Dermis microvascular lymphatic vessel endothelial cell (primary cell): ENCODE data around the gene LRRC2. TPM values are rescaled to one million over a fixed set of nuclear protein-coding genes. Genes with fewer than 3 reads are reported as not detected.
A peak's percentile ranks its signal among the peaks of the same experiment; 100 is the strongest.
"Not testable (repeated sequence)": the region's sequence is repeated elsewhere in the genome, so short reads cannot be mapped to it uniquely, and the experiment has no call there.

Experiments used
- DNase-seq, 2 donors: peaks; one replicate each; pipeline versions ENCODE4 v3.0.0 to v3.0.0-alpha.2; 2010; ENCODE audit warnings: low read depth in 2 of 2
- total RNA-seq: library from RNA; depleted of rRNA; stranded (reverse); fragments of >200 nt; gene quantifications from 2 replicates; pipeline ENCODE4 v1.2.1, GENCODE V29; 2014

The LRRC2 gene
- total RNA-seq, 1 donor from 2014 or later: under 0.01 TPM

DNA sequence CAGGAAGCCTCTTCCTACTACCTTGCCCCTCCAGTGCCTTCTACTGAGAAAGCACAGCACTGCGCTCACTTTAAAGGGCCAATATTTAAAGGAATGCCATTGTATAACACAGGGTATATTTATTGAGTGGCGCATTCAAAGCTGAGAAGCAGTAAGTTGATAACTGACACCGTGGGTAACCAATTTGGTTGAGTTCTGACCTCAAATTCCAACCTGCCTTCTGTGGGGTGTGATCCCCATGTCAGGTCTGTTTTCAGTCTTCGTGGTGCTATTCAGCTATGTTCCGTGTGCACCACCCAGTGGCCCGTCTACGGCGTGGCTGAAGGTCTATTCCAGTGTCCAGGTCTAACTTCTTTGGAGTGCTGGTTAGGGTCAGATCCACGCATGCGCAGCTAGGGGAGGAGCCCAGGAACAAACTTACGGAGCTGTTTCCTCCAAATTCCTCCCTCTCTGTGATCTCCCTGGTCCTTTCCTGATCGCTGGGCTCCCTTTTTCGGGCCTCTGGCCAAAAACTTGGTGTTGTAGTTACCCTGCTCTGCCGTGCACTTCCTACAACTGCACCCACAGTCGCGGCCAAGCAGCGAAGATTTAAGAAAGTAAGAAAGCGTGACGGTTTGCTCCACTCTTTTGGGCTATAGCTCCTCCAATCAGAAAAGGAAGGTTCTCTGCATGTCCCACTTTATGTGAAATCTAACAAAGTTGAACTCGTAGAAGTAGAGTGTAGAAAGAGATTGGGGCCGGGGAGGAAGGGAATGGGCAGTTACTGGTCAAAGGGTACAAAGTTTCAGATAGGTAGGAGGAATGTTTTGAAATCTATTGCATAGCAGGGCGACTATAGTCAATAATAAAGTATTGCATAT lies 7.7 kb downstream of the LRRC2 start:
- peak; percentile 81 to 92 for DNase-seq

DNA sequence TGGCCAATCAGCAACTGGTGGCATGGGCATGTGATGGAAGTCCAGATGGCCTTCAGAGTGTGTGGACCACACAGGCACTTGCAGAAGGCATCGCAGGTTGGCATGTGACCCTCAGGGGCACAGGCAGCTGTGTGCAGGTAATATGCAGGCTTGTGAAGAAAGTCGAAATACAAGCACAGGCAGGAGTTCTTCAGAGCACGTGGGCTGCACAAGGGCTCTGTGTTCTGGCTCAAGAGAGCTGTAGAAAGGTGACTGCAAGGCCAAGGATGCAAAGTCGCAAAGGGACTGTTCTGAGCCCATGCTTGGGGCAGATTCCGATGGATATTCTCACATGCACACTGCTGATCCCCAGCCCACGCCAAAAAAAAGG lies 8.3 kb downstream of the LRRC2 start:
- DNase-seq: no peak

DNA sequence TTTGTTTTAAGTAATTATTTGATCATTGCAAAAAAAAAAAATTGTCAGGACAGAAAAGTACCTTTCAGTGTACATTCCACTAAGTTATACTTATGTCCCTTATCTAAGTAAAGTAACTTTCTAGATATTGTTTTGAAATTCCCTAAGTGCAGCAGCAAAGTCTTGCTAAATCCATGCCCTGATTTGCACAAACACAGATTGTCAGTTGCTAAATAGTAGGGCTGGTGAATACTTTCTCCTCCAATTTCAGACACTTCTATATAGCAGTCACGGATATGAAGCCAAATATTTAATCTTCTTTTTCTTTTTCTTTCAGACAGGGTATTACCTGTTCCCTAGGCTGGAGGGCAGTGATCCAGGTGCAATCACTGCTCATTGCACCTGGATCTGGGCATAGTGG lies 12.9 kb downstream of the LRRC2 start:
- DNase-seq: no peak

DNA sequence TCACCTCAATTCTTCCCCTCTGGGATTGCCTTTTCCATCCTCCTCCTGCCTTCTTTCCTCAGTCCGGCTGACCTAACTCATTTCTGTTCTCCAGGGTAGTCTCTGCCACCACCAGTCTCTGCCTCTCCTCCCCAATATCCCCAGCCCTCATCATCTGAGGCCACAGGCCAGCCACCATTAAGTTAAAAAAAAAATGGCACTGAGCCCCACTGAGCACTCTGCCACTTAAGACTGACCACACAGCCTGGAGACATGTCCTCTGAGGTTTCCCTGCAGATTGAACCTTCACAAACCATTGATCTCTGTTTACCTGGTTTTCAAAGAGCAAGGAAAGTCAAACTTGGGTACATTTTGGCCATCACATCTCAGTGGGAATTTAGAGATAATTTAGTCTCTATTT lies 13.6 kb downstream of the LRRC2 start:
- DNase-seq: no peak

DNA sequence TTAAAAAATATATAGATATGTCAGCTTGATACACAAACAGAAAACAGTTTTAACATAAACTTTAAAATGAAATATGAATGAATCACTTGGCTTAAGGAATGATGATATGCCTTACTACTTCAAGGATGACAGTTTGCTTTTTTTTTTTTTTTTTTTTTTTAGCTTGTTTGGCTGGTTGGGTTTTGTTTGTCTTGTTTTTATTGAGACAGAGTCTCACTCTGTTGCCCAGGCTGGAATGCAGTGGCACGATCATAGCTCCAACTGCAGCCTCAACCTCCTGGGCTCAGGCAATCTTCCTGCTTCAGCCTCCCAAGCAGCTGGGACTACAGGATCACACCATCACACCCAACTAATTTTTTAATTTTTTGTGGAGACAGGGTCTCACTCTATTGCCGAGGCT lies 14.5 kb downstream of the LRRC2 start:
- DNase-seq: no peak

GRCh38 chr3:46549989-46550388 lies 16.1 kb downstream of the LRRC2 start:
- DNase-seq: no peak

GRCh38 chr3:46549408-46549904 lies 16.6 kb downstream of the LRRC2 start:
- DNase-seq: no peak

DNA sequence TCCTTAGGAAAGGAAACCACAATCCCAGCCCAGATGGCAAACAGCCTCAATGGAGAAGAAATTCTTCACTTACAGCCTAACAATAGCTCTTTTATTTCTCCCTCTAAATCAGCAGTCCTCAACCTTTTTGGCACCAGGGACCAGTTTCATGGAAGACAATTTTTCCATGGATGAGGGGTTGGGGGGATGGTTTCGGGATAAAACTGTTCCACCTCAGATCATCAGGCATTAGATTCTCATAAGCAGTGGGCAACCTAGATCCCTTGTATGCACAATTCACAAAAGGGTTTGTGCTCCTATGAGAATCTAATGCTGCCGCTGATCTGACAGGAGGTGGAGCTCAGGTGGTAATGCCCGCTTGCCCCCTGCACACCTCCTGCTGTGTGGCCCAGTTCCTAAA lies 17.5 kb downstream of the LRRC2 start:
- not testable (repeated sequence) for DNase-seq

- no peak for DNase-seq
Observed at GRCh38 chr3:46546896-46547440, 19.1 kb downstream of the LRRC2 start.

DNA sequence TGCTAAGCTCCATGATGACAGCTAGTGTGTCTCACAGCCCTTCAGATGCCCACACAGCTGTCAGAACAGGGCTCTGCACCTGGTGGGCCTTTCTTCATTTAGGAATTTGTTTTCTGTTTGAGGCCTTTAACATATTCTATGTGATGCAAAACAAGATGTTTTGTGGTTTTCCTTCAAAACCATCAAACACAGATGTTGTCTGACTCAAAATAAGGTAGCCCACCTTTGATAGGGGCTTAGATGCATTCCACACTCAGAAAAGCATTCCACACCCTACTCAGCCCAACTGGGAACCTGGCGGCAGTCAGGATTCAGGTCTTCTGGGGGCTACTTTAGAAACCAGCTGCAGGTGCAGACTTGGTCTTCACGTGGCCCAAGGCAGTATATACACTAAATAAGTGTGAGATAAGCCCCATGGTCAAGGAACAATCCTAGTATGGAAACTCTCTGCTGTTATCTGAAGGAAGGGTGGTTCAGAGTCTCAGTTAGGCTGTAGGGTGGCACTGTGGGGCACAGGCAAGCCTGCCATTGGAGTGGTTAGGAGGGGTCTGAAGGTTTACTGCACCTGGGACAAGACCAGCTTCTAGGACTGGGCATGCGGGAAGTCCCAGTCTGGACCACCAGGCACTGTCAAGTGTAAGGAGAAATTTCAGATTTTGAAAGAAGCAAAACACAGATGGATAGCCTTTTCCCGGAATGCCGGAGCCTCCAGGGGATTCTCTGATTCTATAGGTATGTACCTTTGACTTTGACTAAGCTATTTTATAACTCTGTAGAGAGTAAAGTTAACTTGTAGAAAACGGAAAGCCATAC lies 20.1 kb downstream of the LRRC2 start:
- DNase-seq: no peak

- DNase-seq: no peak
Observed at GRCh38 chr3:46544771-46545503, 21.2 kb downstream of the LRRC2 start.

DNA sequence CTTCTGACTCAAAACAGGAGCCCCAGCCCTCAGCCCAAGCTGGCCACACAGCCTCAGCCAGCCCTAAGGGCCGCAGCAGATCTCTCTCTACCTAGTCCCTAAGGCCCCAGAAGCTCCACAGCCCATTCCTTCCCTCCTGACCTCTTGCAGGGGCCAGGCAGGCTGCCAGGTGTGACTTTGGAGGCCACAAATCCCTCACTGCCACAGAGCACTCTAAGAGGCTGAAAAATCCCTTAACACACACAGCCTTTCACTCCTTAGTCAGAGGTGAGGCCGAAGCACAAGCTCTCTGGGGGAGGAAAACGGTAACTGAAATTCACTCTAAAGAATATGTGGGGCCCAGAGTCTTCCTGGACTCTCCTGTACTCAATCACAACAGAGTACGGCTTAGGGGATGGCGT lies 23.3 kb downstream of the LRRC2 start:
- DNase-seq: no peak

- no peak for DNase-seq
Observed at GRCh38 chr3:46542344-46542743, 23.8 kb downstream of the LRRC2 start.

DNA sequence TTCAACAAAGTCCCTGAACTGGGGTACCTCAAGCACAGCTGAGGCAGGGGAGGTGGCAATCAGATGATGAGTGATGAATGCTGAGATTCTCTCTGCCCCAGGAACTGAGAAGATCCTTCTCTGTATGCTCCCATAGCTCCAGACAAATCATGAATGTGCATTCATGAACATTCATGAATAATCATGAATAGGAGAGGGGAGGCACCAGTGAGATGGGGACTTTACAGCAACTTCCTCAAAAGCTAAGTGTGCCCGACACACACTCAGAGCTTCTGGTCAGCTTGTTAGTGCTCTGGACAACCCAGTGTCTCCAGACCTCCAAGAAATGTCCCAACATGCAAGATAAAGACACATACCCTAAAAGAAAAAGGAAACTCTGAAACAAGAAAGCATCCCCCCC lies 24.3 kb downstream of the LRRC2 start:
- no peak for DNase-seq

GRCh38 chr3:46540550-46540949 lies 25.6 kb downstream of the LRRC2 start:
- no peak for DNase-seq

- DNase-seq: no peak
Observed at GRCh38 chr3:46539443-46540005, 26.6 kb downstream of the LRRC2 start.

- DNase-seq: peak; percentile 4 to 56
Observed at GRCh38 chr3:46538803-46539442, 27.2 kb downstream of the LRRC2 start.

DNA sequence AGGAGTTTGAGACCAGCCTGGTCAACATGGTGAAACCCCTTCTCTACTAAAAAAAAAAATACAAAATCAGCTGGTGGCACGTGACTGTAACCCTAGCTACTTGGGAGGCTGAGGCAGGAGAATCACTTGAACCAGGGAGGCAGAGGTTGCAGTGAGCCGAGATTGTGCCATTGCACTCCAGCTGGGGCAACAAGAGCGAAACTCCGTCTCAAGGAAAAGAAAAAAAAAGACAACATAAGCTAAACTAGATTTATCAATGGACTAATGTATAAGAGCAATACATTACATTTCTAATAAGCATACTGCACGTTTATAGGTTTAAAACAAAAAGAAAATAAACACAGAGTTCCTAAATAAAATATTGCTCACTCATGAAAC lies 27.7 kb downstream of the LRRC2 start:
- not testable (repeated sequence) for DNase-seq

GRCh38 chr3:46537779-46538178 lies 28.3 kb downstream of the LRRC2 start:
- no peak for DNase-seq

GRCh38 chr3:46537316-46537715 lies 28.8 kb downstream of the LRRC2 start:
- DNase-seq: no peak

GRCh38 chr3:46536758-46537157 lies 29.3 kb downstream of the LRRC2 start:
- no peak for DNase-seq
